HG02938 (cell line): ENCODE data around the gene NR6A1.
"Not testable (repeated sequence)": the region's sequence is repeated elsewhere in the genome, so short reads cannot be mapped to it uniquely, and the experiment has no call there.

Experiments used
- ATAC-seq: cut with Tn5 transposase; IDR thresholded peaks from one replicate; pipeline ENCODE4 v1.9.1; 2021; ENCODE audit warnings: mild to moderate bottlenecking, moderate library complexity; ENCODE audit not compliant: unreplicated experiment

The NR6A1 gene

GRCh38 chr9:124761710-124762109, 9.4 kb downstream of the NR6A1 start:
- no peak for ATAC-seq

GRCh38 chr9:124761196-124761595, 9.9 kb downstream of the NR6A1 start:
- ATAC-seq: no peak

- ATAC-seq: no peak
These were observed 10.4 kb downstream of the NR6A1 start for GRCh38 chr9:124760719-124761118.

- ATAC-seq: no peak
These were observed 11.8 kb downstream of the NR6A1 start for GRCh38 chr9:124759327-124759726.

GRCh38 chr9:124758691-124759090, 12.4 kb downstream of the NR6A1 start:
- ATAC-seq: no peak

- ATAC-seq: no peak
These were observed 13.1 kb downstream of the NR6A1 start for GRCh38 chr9:124758061-124758460.

- no peak for ATAC-seq
These were observed 13.5 kb downstream of the NR6A1 start for GRCh38 chr9:124757616-124758015.

GRCh38 chr9:124756011-124756410, 15.1 kb downstream of the NR6A1 start:
- no peak for ATAC-seq

GRCh38 chr9:124755061-124755460, 16.1 kb downstream of the NR6A1 start:
- ATAC-seq: no peak

GRCh38 chr9:124754289-124754688, 16.8 kb downstream of the NR6A1 start:
- no peak for ATAC-seq

GRCh38 chr9:124752967-124753366, 18.1 kb downstream of the NR6A1 start:
- ATAC-seq: no peak

GRCh38 chr9:124749781-124750180, 21.3 kb downstream of the NR6A1 start:
- no peak for ATAC-seq

- ATAC-seq: no peak
These were observed 21.8 kb downstream of the NR6A1 start for GRCh38 chr9:124749284-124749683.

GRCh38 chr9:124747065-124747464, 24.0 kb downstream of the NR6A1 start:
- ATAC-seq: no peak

GRCh38 chr9:124743686-124744348, 27.3 kb downstream of the NR6A1 start:
- ATAC-seq: no peak

- no peak for ATAC-seq
These were observed 28.2 kb downstream of the NR6A1 start for GRCh38 chr9:124742940-124743339.

- ATAC-seq: no peak
These were observed 29.4 kb downstream of the NR6A1 start for GRCh38 chr9:124741662-124742061.

GRCh38 chr9:124741149-124741548, 30.0 kb downstream of the NR6A1 start:
- ATAC-seq: no peak

- no peak for ATAC-seq
These were observed 31.8 kb downstream of the NR6A1 start for GRCh38 chr9:124739360-124739759.

GRCh38 chr9:124738075-124738474, 33.0 kb downstream of the NR6A1 start:
- ATAC-seq: not testable (repeated sequence)

- no peak for ATAC-seq
These were observed 36.0 kb downstream of the NR6A1 start for GRCh38 chr9:124735121-124735520.

- ATAC-seq: not testable (repeated sequence)
These were observed 36.4 kb downstream of the NR6A1 start for GRCh38 chr9:124734741-124735083.
